22Rv1 (cell line): ENCODE measurements around the gene MLLT10.

Experiments used
- H3K27ac ChIP-seq: fragments of 450-650 bp; 2 replicates; pipeline ENCODE4 v1.5.1; 2017
- ZFX ChIP-seq: fragments of 450-650 bp; IDR thresholded peaks from 2 replicates; pipeline ENCODE4 v1.6.1; 2017; ENCODE audit warnings: antibody characterized with exemption, borderline replicate concordance
- TF ChIP-seq, protein P1 (sequence below): fragments of 450-650 bp; IDR thresholded peaks from 2 replicates; pipeline ENCODE4 v1.5.1; 2017; ENCODE audit warnings: mild to moderate bottlenecking

Gene MLLT10

DNA sequence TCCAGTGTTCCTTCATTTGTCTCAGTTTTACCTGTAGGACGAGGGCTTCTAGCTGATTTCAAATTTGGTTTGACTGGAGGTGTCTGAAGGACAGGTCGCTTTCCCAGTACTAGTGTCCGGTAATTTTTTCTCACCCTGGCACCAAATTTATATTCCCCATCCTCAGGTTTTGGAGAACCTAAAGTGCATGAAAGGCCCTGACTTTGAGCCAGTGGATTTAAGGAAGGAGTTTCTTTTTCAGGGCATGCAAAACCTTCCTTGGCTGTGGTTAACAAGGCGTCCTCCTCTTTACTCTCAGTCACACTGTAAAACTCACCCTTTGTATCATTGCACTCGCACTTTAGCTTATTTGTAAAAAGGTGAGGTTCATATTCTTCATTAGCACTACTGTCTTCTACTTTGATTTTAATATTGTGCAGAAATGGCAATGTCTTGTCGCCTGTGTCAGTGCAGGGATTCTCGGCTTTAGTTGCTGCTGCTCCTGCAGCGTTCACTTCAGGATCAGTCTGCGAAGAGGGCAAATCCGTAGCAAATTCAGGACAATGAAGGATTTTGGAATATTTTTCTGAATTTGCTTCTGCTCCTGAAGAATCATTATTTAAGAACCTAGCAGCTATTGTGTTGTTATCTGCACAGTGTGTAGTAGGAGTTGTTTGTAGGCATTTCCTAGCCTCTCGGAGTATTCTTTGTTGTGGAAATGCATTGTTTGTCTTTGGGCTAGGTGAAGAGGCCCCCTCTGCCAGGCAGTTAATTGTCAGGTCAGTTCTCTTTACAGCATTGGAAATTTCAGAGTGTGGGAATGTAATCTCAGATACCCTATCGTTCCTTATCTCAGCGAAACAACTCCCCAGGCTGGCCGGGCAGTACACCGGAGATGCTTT, 18.4 kb upstream of the MLLT10 start:
- TF ChIP-seq, protein P1, sequence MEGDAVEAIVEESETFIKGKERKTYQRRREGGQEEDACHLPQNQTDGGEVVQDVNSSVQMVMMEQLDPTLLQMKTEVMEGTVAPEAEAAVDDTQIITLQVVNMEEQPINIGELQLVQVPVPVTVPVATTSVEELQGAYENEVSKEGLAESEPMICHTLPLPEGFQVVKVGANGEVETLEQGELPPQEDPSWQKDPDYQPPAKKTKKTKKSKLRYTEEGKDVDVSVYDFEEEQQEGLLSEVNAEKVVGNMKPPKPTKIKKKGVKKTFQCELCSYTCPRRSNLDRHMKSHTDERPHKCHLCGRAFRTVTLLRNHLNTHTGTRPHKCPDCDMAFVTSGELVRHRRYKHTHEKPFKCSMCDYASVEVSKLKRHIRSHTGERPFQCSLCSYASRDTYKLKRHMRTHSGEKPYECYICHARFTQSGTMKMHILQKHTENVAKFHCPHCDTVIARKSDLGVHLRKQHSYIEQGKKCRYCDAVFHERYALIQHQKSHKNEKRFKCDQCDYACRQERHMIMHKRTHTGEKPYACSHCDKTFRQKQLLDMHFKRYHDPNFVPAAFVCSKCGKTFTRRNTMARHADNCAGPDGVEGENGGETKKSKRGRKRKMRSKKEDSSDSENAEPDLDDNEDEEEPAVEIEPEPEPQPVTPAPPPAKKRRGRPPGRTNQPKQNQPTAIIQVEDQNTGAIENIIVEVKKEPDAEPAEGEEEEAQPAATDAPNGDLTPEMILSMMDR, result no peak
- no peak for TF ChIP-seq ZFX
- no peak overlapping the region for H3K27ac ChIP-seq

DNA sequence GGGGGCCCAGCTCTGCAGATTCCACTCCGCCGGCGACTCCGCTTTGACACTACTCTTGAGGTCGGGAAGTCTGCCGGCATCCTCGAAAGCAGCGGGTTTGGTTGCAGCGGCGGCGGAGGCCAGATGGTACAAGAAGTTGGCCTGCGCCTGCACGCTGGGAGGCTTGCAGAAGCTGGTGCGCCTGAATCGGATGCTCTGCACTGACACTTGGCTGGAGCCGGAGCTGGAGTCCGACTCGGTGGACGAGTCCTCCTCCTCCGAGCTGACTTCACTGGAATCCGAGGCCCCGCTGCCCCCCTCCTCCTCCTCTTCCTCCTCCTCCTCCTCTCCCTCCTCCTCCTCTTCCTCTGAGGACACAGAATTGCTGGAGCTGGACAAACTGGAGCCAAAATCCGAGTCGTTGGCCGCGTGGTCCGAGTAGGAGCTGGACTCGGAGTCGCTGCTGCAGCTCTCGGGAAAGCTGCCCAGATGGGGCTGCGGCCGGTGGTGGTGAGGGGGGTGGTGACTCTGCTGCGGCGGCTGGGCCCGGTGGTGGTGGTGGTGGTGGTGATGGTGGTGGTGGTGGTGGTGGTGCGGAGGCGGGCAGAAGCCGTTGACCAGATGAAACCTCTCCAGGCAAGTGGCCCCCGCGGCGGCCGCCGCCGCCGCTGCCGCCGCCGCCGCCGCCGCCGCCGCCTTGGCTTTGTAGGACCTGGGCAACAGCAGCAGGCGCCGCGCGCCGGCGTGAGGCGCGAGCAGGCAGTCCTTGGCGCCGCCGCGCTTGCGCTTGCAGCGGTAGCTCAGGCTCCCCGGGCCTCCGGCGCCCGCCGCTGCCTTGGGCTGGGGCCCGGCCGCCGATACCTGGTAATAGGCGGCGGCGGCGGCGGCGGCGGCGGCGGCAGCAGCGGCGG, 17.5 kb upstream of the MLLT10 start:
- TF ChIP-seq ZFX, result no peak
- TF ChIP-seq, protein P1, result no peak
- H3K27ac ChIP-seq, result peak overlapping the region; percentile 88

DNA sequence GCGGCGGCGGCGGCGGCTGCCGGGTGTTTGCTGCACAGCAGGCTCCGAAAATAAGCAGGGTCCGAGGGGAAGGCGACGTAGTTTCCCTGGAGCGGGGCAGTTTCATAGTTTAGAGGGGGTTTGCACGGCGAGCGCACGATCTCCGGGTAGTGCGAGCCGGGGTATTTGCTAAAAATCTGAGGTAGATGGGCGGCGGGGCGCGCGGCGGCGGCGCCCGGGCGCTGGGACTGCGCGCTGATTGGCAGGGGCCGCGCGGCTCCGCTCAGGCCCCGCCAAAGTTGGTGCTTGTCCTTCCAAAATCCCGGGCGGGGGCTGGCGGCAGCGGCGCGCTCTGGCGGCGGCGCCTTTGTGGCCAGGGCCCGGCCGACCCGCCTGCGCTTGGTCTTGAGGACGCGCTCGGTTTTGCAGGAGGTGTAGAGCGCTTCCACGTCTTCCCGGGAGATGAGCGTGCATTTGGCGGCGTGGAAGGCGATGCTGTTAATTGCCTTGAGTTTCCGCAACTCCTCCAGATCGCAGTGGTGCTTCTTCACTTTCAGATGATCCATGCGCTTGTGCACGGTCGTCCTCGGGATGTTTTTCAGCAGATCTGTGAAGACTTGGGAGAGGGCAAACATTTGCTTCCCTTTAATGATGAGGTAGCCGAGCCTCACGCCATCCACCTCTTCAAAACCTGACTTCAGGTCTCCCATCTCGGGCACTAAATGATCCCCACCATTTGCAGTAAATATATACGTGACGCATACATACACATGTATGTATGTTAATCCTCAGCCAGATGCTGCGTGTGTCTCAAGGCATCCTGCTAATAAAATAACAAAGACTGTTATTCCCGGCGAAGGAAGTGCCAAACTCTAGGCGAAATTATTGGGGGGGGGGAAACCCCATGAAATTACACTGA, 16.6 kb upstream of the MLLT10 start:
- H3K27ac ChIP-seq, result peak overlapping the region; percentile 88
- no peak for TF ChIP-seq ZFX
- TF ChIP-seq, protein P1, result peak; percentile 17; the same call in 1 of the 2 replicates

DNA sequence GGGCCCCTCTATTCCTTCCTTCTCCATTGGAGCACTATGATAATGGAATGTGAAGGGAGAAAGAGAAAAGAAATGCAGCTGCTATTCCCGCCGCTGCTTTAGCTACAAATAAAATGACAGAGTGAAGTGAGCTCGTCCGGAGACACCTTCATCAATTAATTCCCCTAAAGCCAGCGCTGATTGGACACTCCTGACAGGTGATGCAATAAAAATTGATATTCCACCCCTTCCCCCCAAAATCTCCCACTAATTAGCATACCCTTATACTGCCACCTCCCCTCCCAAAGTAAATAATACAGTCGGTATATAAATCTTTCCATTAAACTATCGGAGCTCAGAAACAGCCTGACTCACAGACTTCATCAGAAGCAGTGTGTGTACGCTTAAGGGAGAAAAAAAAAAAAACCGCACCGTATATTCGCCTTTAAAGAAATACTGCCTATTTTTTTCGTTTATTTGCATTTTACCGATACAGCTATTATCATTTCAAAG, 15.8 kb upstream of the MLLT10 start:
- peak overlapping the region; percentile 88 for H3K27ac ChIP-seq
- TF ChIP-seq, protein P1, result no peak
- no peak for TF ChIP-seq ZFX

DNA sequence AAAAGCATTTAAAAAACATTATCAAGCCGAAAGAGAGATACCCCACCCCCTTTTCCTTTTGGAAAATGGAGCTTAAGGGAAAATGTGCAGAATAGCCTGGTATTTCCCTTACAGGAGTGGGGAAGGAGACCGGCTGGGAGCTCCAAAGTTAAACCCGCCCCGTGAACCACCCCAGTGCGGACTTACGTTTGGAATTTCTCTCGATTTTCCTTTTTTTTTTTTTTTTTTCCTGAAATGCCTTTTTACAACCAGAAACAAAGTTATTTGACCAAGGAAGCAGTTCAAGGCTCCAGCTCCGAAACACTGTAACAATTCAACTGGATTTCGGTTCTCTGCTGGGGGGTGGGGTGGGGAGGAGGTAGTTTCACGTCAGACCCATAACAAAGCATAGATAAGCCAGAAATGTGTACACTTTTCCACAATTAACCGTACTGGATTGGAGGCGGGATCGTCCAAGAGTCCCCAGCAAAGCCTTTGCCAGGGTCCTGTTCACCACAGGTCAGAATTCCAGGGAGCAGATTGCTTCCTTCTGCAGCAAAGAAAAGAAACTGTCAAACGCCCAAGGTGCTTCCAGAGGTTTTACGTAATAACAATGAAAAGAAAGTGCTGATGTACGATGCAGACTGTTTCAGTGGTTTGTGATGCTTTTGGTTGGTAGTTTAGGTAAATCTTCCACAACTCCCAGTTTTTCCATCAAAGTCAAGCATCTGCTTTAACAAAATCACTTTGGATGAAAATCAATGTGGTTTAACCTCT, 15.2 kb upstream of the MLLT10 start:
- H3K27ac ChIP-seq, result peak overlapping the region; percentile 88

More for the DNA sequence above, 15.2 kb upstream of the MLLT10 start:
- TF ChIP-seq, protein P1, result no peak
- TF ChIP-seq ZFX, result no peak
